ENCODE data around the gene TUT1.

- TF ChIP-seq CTCF (IDR thresholded peaks at IDR 0.05): no peak
- no peak for TF ChIP-seq POLR2A (IDR thresholded peaks at IDR 0.05)
Observed at GRCh38 chr11:62595124-62595523, 3.8 kb upstream of the TUT1 start.
